Activated naive CD4-positive, alpha-beta T cell treated with anti-CD3 and anti-CD28 coated beads, Interleukin-2, amount 50 U/mL, for 16 hours (primary cell): Measurements from ENCODE around the gene AQP10.
"Not testable (repeated sequence)": the region's sequence is repeated elsewhere in the genome, so short reads cannot be mapped to it uniquely, and the experiment has no call there.

Experiments used
- DNase-seq: peaks from one replicate; pipeline ENCODE4 v3.0.0-alpha.2; 2020

The AQP10 gene

GRCh38 chr1:154324669-154325582 lies 4.0 kb downstream of the AQP10 start, which contains the start of gene ATP8B2:
ATP8B2 (plus strand) TSS chr1:154325525; CDS start chr1:154328142, 2,617 bp downstream.
- peak; percentile 79 for DNase-seq

- peak; percentile 44 for DNase-seq
Measured at GRCh38 chr1:154325583-154326545, 5.0 kb downstream of the AQP10 start.

GRCh38 chr1:154326546-154327465 lies 5.9 kb downstream of the AQP10 start:
- no peak for DNase-seq

GRCh38 chr1:154327466-154328317 lies 6.8 kb downstream of the AQP10 start:
- DNase-seq = no peak

GRCh38 chr1:154328318-154329151 lies 7.6 kb downstream of the AQP10 start:
- peak; percentile 92 for DNase-seq

- DNase-seq = no peak
Measured at GRCh38 chr1:154329152-154329521, 8.2 kb downstream of the AQP10 start.

- peak; percentile 47 for DNase-seq
Measured at GRCh38 chr1:154329551-154330131, 8.7 kb downstream of the AQP10 start.

GRCh38 chr1:154330669-154331068 lies 9.8 kb downstream of the AQP10 start:
- DNase-seq = no peak

- no peak for DNase-seq
Measured at GRCh38 chr1:154334079-154335024, 13.5 kb downstream of the AQP10 start.

- peak; percentile 93 for DNase-seq
Measured at GRCh38 chr1:154335025-154335714, 14.3 kb downstream of the AQP10 start.

GRCh38 chr1:154337253-154337894 lies 16.5 kb downstream of the AQP10 start:
- DNase-seq = no peak

GRCh38 chr1:154338875-154339274 lies 18.0 kb downstream of the AQP10 start:
- no peak for DNase-seq

GRCh38 chr1:154341366-154341765 lies 20.5 kb downstream of the AQP10 start:
- DNase-seq = not testable (repeated sequence)

- no peak for DNase-seq
Measured at GRCh38 chr1:154342132-154342531, 21.2 kb downstream of the AQP10 start.

- peak; percentile 68 for DNase-seq
Measured at GRCh38 chr1:154342836-154343472, 22.1 kb downstream of the AQP10 start.

- DNase-seq = peak; percentile 77
Measured at GRCh38 chr1:154344977-154345837, 24.3 kb downstream of the AQP10 start.
